GM12891 (cell line): Measurements from ENCODE around the gene POLR1H.
A peak's percentile ranks its signal among the peaks of the same experiment; 100 is the strongest.

Experiments used
- DNase-seq: peaks from one replicate; pipeline ENCODE4 v3.0.0; 2011; ENCODE audit warnings: low spot score; ENCODE audit not compliant: insufficient read length
- FAIRE-seq: peaks from 2 replicates; lab custom pipeline; 2011; peaks lifted over from hg19 to GRCh38; lab: Jason Lieb, UNC
- PAX5 ChIP-seq: IDR thresholded peaks from 2 replicates; pipeline ENCODE4 v1.6.1; 2011; ENCODE audit warnings: low read length, moderate library complexity, mild to moderate bottlenecking; ENCODE audit not compliant: insufficient read depth, severe bottlenecking
- POLR2A ChIP-seq: IDR thresholded peaks from 2 replicates; pipeline ENCODE4 v1.6.1; 2011; ENCODE audit warnings: low read depth, low read length, control low read depth
- POLR2AphosphoS5 ChIP-seq: IDR thresholded peaks from 2 replicates; pipeline ENCODE4 v1.6.1; 2011; ENCODE audit warnings: low read depth, low read length, control low read depth
- POU2F2 ChIP-seq: IDR thresholded peaks from 2 replicates; pipeline ENCODE4 v1.6.1; 2011; ENCODE audit warnings: low read depth, mild to moderate bottlenecking, control low read depth, low read length, moderate library complexity
- SPI1 ChIP-seq: IDR thresholded peaks from 2 replicates; pipeline ENCODE4 v1.6.1; 2011; ENCODE audit warnings: low read depth, low read length, control low read depth
- TAF1 ChIP-seq: IDR thresholded peaks from 2 replicates; pipeline ENCODE4 v1.6.1; 2011; ENCODE audit warnings: low read depth, low read length, control low read depth

POLR1H gene

DNA sequence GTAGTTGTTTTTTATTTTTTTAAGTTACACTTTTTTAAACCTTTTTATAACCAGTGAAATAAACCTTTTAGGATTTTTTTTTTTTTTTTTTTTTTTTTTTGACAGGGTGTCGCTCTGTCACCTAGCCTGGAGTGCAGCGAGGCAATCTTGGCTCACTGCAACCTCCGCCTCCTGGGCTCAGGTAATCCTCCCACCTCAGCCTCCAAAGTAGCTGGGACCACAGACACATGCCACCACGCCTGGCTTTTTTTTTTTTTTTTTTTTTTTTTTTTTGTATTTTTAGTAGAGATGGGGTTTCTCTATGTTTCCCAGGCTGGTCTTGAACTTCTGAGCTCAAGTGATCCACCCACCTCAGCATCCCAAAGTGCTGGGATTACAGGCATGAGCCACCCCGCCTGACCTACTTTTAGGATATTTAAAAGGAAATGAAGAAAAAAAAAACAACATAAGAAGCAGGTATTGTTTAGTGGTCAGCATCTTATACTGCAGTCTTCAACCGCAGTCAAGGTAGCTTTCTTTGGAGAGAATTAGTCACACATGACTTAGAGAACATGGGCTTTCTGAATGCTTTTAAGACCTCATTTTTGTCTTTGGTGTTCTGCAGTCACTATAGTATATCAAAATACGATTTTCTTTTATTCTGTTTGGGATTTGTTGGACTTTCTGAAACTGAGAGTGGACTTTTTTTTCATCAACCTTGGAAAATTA lies 1.6 kb downstream of the POLR1H start:
- DNase-seq (no peak), FAIRE-seq (no peak)
- TF ChIP-seq POU2F2 (no peak), TAF1 (no peak), POLR2A (no peak), SPI1 (no peak), PAX5 (no peak), POLR2AphosphoS5 (no peak)

DNA sequence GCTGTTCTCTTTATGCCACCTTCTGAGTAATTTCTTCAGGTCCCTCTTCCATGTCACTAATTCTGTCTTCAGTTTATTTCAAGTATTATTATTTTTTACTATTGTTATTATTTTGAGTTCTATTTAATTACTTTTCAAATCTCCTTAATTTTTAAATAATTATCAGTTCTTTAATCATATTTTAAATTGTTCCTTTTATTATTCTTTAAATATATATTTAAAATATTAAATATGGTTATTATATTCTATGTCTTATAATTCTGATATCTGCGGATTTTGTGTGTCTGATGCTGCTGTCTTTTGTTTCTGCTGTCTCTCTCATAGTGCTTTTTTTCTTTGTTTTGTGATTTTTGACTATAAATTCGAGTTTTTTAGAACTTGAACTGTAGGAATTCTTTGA lies 2.2 kb downstream of the POLR1H start:
- TF ChIP-seq POU2F2 (no peak), TAF1 (no peak), POLR2A (no peak), PAX5 (no peak), POLR2AphosphoS5 (no peak), SPI1 (no peak)
- no peak for FAIRE-seq
- no peak for DNase-seq

DNA sequence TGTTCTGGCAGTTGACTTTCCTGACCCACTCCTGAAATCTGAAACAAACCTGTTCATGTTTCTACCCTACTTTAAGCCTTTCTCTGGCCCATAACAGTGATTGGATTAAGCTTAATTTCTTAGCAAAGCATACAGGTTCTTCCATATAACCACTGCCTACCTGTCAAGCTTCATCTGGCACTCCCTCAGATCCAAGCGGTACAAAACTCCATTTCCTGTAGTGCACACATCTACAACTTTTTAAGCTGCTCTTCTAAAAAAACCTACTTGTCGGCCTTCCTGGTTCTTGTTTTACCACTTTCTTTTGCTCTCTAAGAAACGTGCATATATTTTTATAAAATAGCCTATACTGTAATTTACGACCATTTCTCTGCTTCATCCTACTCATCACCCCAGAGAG lies 5.0 kb downstream of the POLR1H start:
- no peak for DNase-seq
- TF ChIP-seq POLR2AphosphoS5 (no peak), POLR2A (no peak), SPI1 (no peak), POU2F2 (no peak)
- no peak for FAIRE-seq

DNA sequence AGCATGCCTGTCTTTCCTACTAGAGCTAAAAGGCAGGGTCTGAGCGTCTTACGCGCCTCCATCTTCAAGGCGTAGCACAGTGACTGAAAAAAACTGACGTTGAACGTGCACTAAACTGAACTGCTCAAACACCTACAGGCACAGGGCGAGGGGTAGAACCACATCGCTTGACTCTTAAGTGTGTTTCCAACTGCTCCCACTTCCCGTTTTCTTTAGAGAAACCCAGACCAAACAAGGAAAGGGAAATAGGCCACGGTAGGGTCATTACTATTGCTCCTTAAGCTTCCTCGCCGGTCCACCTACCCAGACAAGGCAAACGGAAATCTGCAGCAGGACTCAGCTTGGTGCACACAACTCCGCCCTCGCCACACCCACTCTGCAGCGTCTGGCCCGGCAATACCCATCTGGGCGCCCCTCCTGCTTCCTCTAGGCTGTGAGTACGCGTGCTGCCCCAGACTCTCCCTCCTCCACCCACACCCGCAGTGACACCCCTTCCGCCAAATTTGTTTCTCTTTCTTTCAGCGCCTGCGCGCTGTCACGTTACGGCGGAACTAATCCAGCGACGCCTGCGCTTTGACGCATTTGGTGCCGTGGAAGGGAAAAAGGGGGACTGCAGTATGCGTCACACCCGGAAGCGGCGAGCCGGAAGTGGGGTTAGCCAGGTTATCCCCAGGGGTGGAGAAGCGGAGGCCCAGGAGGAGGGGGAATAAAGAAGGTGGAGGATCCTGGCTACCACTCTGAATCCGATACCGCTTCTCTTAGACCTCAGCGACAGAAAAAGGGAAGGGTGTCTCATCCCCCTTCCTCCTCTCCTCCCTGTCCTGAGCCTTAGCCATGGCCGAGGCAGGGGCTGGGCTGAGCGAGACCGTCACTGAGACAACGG lies 5.8 kb downstream of the POLR1H start, which contains the start of gene PPP1R11:
Gene PPP1R11 (plus strand): TSS at position 622 of the 883 bp plus-strand sequence. CDS start 213 bp downstream, at position 835.
- FAIRE-seq (peak; percentile 100), DNase-seq (peak; percentile 83)
- peak; percentile 88 for TF ChIP-seq SPI1
- peak; percentile 78 for TF ChIP-seq TAF1
- peak; percentile 56 for TF ChIP-seq POU2F2
- TF ChIP-seq POLR2A, result peak; percentile 90
- no peak for TF ChIP-seq PAX5
- TF ChIP-seq POLR2AphosphoS5, result peak; percentile 82

DNA sequence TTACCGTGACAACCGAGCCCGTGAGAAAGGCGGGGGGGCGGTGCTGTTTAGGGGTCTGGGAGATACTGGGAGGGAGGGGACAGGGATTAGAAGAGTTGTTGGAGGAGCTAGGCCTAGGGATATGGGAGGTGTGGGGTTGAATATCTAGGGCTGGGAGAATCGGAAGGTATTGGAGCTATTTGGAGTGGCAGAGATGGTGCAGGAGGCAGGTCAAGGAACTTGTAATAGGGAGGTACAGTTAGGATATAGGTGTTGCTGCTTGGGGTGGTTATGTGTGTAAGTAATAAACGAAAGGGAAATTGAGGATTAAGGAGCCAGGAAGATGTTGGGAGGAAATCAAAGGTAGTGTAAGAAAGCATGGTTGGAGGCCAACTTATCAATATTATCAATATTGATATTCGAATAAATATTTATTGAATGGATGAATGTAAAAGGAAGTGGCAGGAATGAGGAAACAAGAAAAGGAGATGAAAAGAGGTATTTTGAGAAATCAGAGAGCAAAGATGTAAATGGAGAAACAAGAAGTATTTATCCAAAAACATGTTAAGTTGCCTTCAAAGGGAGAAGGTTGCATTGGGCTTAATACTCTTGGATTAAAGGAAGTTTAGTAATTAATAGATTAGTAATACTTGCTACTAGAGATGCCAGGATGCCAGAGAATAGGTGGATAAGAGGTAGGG lies 6.5 kb downstream of the POLR1H start:
- FAIRE-seq, result no peak
- TF ChIP-seq SPI1 (no peak), POLR2A (no peak), PAX5 (no peak), TAF1 (no peak), POLR2AphosphoS5 (no peak), POU2F2 (no peak)
- peak; percentile 48 for DNase-seq

DNA sequence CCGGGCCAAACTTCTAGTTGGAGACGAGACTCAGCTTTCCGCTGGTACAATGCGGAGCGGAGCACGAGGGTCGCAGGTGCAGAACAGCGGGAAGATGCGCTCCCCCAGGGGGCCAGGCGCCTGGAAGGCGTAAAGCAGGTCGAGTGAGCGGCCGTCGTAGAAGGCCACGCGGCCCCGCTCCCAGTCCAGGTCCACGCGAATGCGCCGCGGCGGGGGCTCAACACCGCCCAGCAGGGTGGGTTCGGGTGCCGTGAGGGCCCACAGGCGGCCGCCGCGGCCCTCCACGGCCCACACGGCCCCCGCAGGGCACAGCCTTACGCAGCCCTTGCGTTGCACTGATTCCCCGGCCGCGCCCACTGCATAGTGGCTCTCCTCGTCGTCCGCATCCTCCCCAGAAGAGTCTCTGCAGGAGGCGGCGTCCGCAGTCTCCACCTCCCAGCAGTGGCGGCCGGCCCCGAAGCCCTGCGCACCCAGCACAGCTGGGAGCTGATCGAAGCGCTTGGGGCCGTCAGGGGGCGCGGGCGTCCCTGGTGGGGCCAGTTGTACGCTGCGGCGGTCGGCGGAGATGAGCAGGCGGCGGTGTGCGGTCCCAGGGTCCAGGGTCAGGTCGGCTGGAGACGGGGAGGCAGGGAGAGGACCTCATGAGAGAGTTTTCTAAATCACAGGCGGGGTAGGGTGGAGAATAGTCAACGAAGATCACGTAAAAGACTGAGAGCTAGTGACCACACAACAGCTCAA lies 10.2 kb downstream of the POLR1H start:
- DNase-seq (no peak), FAIRE-seq (peak; percentile 20)
- TF ChIP-seq SPI1, result no peak
- no peak for TF ChIP-seq TAF1
- no peak for TF ChIP-seq POU2F2
- TF ChIP-seq POLR2A, result no peak
- no peak for TF ChIP-seq POLR2AphosphoS5
- no peak for TF ChIP-seq PAX5

DNA sequence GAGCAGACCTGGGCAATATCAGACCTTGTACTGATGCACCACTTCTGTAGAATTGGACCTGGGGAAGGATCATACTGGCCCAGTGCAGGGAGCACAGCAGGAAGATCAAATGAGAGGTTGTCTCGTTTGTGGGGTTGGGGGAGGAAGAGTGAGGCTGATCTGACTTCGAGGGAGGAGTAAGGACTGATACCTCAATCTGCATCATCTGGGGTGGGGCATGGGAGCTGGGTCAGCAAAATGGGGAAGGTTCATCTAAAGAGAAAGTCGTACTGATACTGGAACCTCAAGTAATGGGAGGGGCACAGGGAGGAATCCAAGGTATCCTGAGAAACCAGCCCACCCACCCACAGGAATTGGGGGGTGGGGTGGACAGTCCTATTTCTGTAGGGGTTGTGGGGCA lies 10.8 kb downstream of the POLR1H start:
- TF ChIP-seq TAF1 (no peak), POLR2AphosphoS5 (no peak), SPI1 (no peak), POU2F2 (no peak), PAX5 (no peak), POLR2A (no peak)
- DNase-seq (no peak), FAIRE-seq (no peak)

DNA sequence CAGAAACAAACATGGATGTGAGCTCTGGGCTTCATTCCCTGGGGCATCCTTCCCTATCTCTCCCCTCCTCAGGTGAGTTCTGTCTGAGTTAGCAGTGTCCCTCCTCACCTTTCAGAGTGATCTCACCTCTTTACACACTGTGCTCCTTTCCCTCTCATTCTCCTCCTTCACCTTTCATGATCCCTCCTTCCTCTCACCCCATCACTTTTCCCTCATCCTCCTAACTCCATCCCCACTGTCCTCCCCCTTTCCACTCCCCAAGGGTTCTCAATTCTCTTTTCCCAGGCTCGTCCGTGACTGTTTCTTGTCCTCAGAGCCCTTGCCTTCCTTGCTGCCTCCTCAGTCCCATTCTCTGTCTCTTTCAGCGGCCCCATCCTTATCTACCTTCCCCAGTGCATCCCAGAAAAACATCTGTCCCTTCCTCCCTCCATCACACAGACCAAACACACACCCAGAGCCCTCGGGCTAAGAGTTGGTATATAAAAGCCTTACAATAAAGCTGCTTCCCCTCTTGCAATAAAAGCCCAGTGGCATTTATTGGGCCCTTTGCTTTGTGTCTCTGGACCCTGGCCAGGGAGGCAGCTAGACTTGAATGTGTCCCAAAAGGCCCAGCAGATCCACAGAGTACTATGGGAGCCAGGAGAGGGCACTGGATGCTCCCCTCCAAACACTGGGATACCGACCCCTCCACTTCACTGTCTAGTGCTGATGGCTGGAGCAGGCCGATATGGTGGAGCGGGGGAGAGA lies 12.6 kb downstream of the POLR1H start:
- TF ChIP-seq PAX5 (no peak), POLR2AphosphoS5 (no peak), POU2F2 (no peak), TAF1 (no peak), POLR2A (no peak), SPI1 (no peak)
- FAIRE-seq (no peak), DNase-seq (no peak)
